Panc1 (cell line): ENCODE measurements around the gene OR10K2.

Source experiments
- CTCF ChIP-seq: fragments of 450-650 bp; IDR thresholded peaks from 2 replicates; pipeline ENCODE4 v1.5.1; 2017; ENCODE audit warnings: mild to moderate bottlenecking
- SIN3A ChIP-seq: IDR thresholded peaks from 2 replicates; pipeline ENCODE4 v1.6.1; 2012; ENCODE audit warnings: low read depth, mild to moderate bottlenecking, low read length, moderate library complexity, borderline replicate concordance; ENCODE audit not compliant: insufficient read depth

- TF ChIP-seq CTCF = no peak
- TF ChIP-seq SIN3A = no peak
These were observed 19.3 kb upstream of the OR10K2 start for GRCh38 chr1:158445376-158445775.
